Islet precursor cell (in vitro differentiated cells): Measurements from ENCODE around the gene NANP.
"Not testable (repeated sequence)": the region's sequence is repeated elsewhere in the genome, so short reads cannot be mapped to it uniquely, and the experiment has no call there.

Experiments used
- DNase-seq: peaks from one replicate; pipeline ENCODE4 v3.0.0-alpha.2; 2018

NANP gene

GRCh38 chr20:25623736-25624499 lies at the start of gene NANP:
TSS of gene NANP (minus strand) at chr20:25624014. CDS start at chr20:25623948, 66 bp downstream.
- DNase-seq: peak; percentile 99

GRCh38 chr20:25672659-25673235 lies 48.9 kb upstream of the NANP start:
- no peak for DNase-seq

GRCh38 chr20:25669826-25670422 lies 46.1 kb upstream of the NANP start:
- no peak for DNase-seq

GRCh38 chr20:25668446-25668845 lies 44.6 kb upstream of the NANP start:
- DNase-seq: no peak

GRCh38 chr20:25659999-25660398 lies 36.2 kb upstream of the NANP start:
- DNase-seq: no peak

GRCh38 chr20:25654487-25654886 lies 30.7 kb upstream of the NANP start:
- DNase-seq: no peak

GRCh38 chr20:25652866-25653265 lies 29.1 kb upstream of the NANP start:
- not testable (repeated sequence) for DNase-seq

- no peak for DNase-seq
These were observed 21.0 kb upstream of the NANP start for GRCh38 chr20:25644814-25645213.

GRCh38 chr20:25643716-25644115 lies 19.9 kb upstream of the NANP start:
- no peak for DNase-seq

GRCh38 chr20:25637247-25637646 lies 13.4 kb upstream of the NANP start:
- DNase-seq: no peak

GRCh38 chr20:25632940-25633790 lies 9.4 kb upstream of the NANP start:
- DNase-seq: no peak

GRCh38 chr20:25630615-25631014 lies 6.8 kb upstream of the NANP start:
- DNase-seq: not testable (repeated sequence)

GRCh38 chr20:25629816-25630499 lies 6.1 kb upstream of the NANP start:
- DNase-seq: no peak

- DNase-seq: no peak
These were observed 3.0 kb upstream of the NANP start for GRCh38 chr20:25626779-25627178.

GRCh38 chr20:25624500-25624939 lies 706 bp upstream of the NANP start:
- DNase-seq: no peak

GRCh38 chr20:25623225-25623735 lies 534 bp downstream of the NANP start:
- peak; percentile 60 for DNase-seq

GRCh38 chr20:25622450-25623224 lies 1.2 kb downstream of the NANP start:
- DNase-seq: no peak

GRCh38 chr20:25622049-25622448 lies 1.8 kb downstream of the NANP start:
- no peak for DNase-seq

- no peak for DNase-seq
These were observed 4.3 kb downstream of the NANP start for GRCh38 chr20:25619514-25619913.

GRCh38 chr20:25608774-25609173 lies 15.0 kb downstream of the NANP start:
- no peak for DNase-seq

- DNase-seq: no peak
These were observed 17.6 kb downstream of the NANP start for GRCh38 chr20:25606094-25606695.
